NCI-H460 (cell line): ENCODE measurements around the gene KIF3C. TPM values are rescaled to one million over a fixed set of nuclear protein-coding genes. Genes with fewer than 3 reads are reported as not detected.
"Not testable (repeated sequence)": the region's sequence is repeated elsewhere in the genome, so short reads cannot be mapped to it uniquely, and the experiment has no call there.

Source experiments
- DNase-seq: peaks from one replicate; pipeline ENCODE4 v3.0.0-alpha.2; 2016; ENCODE audit warnings: low read depth; ENCODE audit errors: extremely low read depth
- total RNA-seq: library from RNA; depleted of rRNA; stranded (reverse); fragments of >200 nt; shearing (Covaris generic); gene quantifications from 2 replicates; pipeline ENCODE4 v1.2.3, GENCODE V29; 2014

KIF3C gene
- total RNA-seq, 1 experiment from 2014 or later = 6.9 TPM

- DNase-seq = peak; percentile 54
Measured at GRCh38 chr2:26000561-26001082, 18.3 kb upstream of the KIF3C start.

- DNase-seq = not testable (repeated sequence)
Measured at GRCh38 chr2:25999406-25999805, 17.1 kb upstream of the KIF3C start.

- DNase-seq = not testable (repeated sequence)
Measured at GRCh38 chr2:25998816-25999383, 16.6 kb upstream of the KIF3C start.

DNA sequence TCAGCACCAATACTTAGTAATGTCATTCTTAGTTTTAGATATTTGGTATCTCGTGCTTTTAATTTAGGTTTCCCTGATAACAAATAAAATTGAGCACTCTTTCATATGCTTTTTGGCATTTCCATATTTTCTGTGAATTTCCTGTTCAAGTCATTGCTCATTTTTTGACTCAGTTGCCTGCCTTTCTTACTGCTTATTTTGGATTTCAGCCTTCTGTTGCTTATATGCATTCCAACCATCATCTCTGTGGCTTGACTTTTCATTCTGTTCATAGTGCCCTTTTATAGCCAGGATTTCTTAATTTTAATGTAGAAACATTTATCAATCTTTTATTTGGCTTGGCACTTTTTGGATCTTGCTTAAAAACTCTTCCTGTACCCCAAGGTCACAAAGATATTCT, 14.5 kb upstream of the KIF3C start:
- DNase-seq = no peak

- no peak for DNase-seq
Measured at GRCh38 chr2:25994509-25994908, 12.2 kb upstream of the KIF3C start.

GRCh38 chr2:25993049-25993448, 10.8 kb upstream of the KIF3C start:
- no peak for DNase-seq

DNA sequence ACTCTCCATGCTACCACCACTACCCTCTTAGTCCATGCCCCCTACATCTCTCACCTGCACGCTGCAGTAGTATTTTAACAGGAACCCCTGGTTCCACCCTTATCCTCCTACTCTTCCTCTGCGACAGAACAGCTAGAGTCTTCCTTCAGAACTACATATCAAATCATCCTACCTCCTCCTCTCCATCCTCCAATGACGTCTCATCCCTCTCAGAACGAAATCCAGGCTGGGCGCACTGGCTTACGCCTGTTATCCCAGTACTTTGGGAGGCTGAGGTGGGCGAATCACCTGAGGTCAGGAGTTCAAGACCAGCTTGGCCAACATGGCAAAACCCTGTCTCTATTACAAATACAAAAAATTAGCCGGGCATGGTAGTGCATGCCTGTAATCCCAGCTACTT, 10.3 kb upstream of the KIF3C start:
- no peak for DNase-seq

GRCh38 chr2:25991965-25992364, 9.7 kb upstream of the KIF3C start:
- DNase-seq = no peak

GRCh38 chr2:25989154-25989553, 6.9 kb upstream of the KIF3C start:
- no peak for DNase-seq

- no peak for DNase-seq
Measured at GRCh38 chr2:25988134-25988533, 5.8 kb upstream of the KIF3C start.

- no peak for DNase-seq
Measured at GRCh38 chr2:25983735-25984134, 1.4 kb upstream of the KIF3C start.

DNA sequence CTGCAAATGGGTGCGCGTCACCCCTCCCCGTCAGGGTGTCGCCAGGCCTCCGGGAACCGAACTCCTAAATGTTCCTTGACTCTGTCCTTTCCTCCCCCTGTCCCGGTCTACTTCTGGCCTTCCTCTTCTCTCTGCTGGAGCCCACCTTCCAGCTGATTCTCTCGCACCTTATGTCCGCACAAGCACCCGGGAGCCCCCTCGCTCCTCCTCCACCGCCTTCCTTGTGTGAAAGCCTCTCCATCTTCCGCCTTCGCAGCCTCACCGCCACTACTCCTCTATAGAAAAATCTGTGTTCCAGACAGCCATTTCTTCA, 627 bp upstream of the KIF3C start:
- DNase-seq = no peak

DNA sequence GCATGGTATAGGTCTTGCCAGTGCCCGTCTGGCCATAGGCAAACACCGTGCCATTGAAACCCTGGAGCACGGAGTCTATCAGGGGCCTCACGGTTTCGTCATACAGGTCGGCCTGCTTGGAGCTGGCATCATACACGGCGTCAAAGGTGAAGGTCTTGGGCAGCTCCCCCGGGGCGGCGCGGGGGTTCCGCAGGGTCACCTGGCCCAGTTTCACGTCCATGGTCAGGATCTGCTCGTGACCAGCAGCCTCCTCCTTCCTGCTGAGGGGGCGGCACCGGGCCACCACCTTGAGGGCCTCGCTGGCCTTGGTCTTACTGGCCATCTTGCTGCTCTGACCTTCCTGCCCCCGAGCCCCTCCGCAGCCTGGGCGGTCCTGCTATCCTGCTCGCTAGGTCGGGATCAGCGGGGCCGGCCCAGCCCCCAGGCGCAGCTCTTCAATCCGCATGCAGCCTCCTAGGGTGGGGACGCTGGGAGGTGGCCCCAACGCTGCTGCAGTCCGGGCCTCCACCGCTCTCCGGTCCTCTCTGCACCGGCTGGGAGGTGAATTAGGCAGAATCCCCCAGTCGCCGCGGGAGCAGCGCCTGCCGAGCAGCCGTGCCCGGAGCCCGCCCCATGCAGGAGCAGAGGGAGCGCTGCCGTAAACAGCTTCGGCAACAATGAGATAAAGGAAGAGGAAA, 563 bp downstream of the KIF3C start:
- DNase-seq = no peak

DNA sequence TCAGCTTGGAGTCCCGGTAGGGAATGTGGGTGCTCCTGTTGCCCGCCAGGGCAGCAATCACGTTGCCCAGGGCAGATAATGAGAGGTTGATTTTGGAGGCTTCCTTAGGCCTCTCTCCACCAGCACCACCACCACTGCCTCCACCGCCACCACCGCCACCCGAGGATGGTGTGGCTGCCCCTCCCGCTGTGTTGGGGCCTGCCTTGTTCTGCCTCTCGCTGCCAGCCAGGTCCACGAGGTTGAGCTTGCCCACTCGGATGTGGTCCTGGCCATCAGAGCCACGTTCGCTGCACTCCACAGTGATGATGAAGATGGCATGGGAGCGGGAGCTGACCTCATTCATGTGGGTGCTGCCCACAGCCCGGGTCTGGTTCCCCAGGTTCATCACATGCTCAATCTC, 1.3 kb downstream of the KIF3C start:
- DNase-seq = no peak

DNA sequence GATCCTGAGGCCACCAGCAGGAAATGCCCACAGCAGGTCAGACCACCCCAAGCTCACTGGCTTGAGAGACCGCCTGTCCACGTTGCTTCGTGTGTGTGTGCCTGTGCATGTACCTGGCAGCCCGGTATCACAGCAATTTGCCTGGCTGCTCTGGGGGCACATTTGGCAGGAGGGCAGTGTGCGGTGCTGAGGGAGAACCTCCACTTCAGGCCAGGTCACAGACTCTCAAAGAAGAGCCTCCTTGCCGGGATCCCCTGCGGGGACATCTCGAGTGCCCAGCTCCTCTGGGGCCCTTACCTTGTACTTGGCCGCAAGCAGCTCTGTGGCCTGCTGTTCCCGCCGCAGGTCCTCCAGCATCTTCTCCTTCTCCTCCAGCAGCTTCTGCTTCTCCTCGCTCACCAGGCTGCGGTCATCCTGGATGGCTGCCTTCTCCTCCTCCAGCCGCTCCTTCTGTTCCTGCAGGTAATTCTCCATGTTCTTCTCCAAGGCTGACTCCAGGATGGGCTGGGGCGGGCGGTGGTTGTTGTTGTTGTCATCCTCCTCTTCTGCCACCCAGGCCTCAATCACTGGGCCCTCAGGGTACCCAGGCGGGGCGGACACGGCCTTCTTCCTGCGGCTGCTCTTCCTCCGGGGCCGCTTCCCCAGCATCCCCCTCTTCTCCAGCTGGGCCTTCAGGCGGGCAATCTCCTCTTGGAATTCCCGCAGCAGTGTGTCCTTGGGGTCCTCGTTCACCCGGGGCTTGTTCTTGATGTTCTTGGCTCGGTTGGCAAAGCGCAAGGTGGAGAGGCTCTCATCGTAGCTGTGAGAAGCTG, 2.0 kb downstream of the KIF3C start:
- no peak for DNase-seq

GRCh38 chr2:25979001-25979400, 3.3 kb downstream of the KIF3C start:
- DNase-seq = no peak

- no peak for DNase-seq
Measured at GRCh38 chr2:25977768-25978167, 4.5 kb downstream of the KIF3C start.

- DNase-seq = no peak
Measured at GRCh38 chr2:25976983-25977741, 5.1 kb downstream of the KIF3C start.

GRCh38 chr2:25972049-25972823, 10.1 kb downstream of the KIF3C start:
- no peak for DNase-seq

DNA sequence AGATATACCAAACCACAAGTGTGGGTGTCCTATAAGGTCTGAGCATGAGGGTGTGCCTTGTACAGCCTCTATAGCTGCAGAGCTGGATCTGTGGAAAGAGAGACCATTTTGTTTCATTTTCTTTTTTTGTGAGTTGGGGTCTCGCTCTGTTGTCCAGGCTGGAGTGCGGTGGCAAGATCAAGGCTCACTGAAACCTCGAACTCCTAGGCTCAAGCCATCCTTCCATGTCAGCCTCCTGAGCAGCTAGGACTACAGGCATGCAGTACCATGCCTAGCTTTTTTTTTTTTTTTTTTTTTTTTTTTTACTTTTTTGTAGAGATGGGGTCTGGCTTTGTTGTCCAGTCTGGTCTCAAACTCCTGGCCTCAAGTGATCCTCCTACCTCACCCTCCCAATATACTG, 10.7 kb downstream of the KIF3C start:
- DNase-seq = no peak
